OCI-LY3 (cell line): ENCODE measurements around the gene TPBGL.
"Not testable (repeated sequence)": the region's sequence is repeated elsewhere in the genome, so short reads cannot be mapped to it uniquely, and the experiment has no call there.

Source experiments
- H2AFZ ChIP-seq: fragments of 200-600, 300-600 bp; shearing (Covaris generic); 2 replicates; pipeline ENCODE4 v1.6.0; 2014; ENCODE audit warnings: antibody characterized with exemption, low read depth, low read length
- H3K27ac ChIP-seq: fragments of 200-600, 300-600 bp; sonication (generic); 2 replicates; pipeline ENCODE4 v1.5.1; 2014; ENCODE audit warnings: mild to moderate bottlenecking, low read length, moderate library complexity, mixed read lengths
- H3K27me3 ChIP-seq: fragments of 200-600, 300-600 bp; sonication (generic); 2 replicates; pipeline ENCODE4 v1.6.1; 2014; ENCODE audit warnings: low read depth, low read length, mixed read lengths
- H3K36me3 ChIP-seq: fragments of 200-600, 300-600 bp; sonication (generic); replicated peaks from 2 replicates; pipeline ENCODE3; 2014; ENCODE audit warnings: low read depth, low read length, mixed read lengths
- H3K4me1 ChIP-seq: fragments of 300-600, 200-600 bp; sonication (generic); 2 replicates; pipeline ENCODE4 v1.6.1; 2014; ENCODE audit warnings: low read length, mixed read lengths
- H3K4me2 ChIP-seq: fragments of 200-600, 300-600 bp; sonication (generic); 2 replicates; pipeline ENCODE4 v1.6.1; 2014; ENCODE audit warnings: low read length, mixed read lengths
- H3K4me3 ChIP-seq: fragments of 300-600, 200-600 bp; sonication (generic); 2 replicates; pipeline ENCODE4 v1.5.1; 2014; ENCODE audit warnings: antibody characterized with exemption, mild to moderate bottlenecking, low read length, moderate library complexity
- H3K79me2 ChIP-seq: fragments of 300-600, 200-600 bp; shearing (Covaris generic); 2 replicates; pipeline ENCODE4 v1.6.1; 2014; ENCODE audit warnings: mild to moderate bottlenecking, low read length, mixed read lengths
- H3K9ac ChIP-seq: fragments of 300-600, 200-600 bp; shearing (Covaris generic); 2 replicates; pipeline ENCODE4 v1.6.0; 2014; ENCODE audit warnings: mild to moderate bottlenecking, low read length, moderate library complexity
- H3K9me3 ChIP-seq: fragments of 200-600, 300-600 bp; shearing (Covaris generic); 2 replicates; pipeline ENCODE4 v1.6.1; 2014; ENCODE audit warnings: low read length, mixed read lengths; ENCODE audit not compliant: insufficient read depth
- H4K20me1 ChIP-seq: fragments of 200-600, 300-600 bp; sonication (generic); 2 replicates; pipeline ENCODE4 v1.6.1; 2016; ENCODE audit warnings: low read length, mixed read lengths; ENCODE audit not compliant: insufficient read depth
- CTCF ChIP-seq: fragments of 200-600, 300-600 bp; sonication (generic); IDR thresholded peaks from 2 replicates; pipeline ENCODE4 v1.5.1; 2014; ENCODE audit warnings: antibody characterized with exemption, low read length, low read depth
- EZH2phosphoT487 ChIP-seq: fragments of 200-600 bp; shearing (Covaris generic); IDR thresholded peaks from 2 replicates; pipeline ENCODE4 v1.6.1; 2018; ENCODE audit warnings: antibody characterized with exemption, mixed run types, low read depth

TPBGL gene

GRCh38 chr11:75272821-75273301, 32.3 kb downstream of the TPBGL start:
- Histone ChIP-seq H2AFZ (peak overlapping the region; percentile 13; the same call in 1 of the 2 replicates), H3K27me3 (0 out of 2 replicates have a peak, but pooled peaks cover 11% of the 10 kb centered on the region), H3K4me2 (peak overlapping the region; percentile 47), H3K79me2 (no peaks in the 10 kb centered on the region), H3K27ac (no peak overlapping the region), H3K36me3 (no peaks in the 10 kb centered on the region), H4K20me1 (no peaks in the 10 kb centered on the region), H3K4me3 (peak overlapping the region; percentile 52), H3K4me1 (0 out of 2 replicates have a peak, but pooled peaks cover 4% of the 10 kb centered on the region), H3K9me3 (no peaks in the 10 kb centered on the region), H3K9ac (peak overlapping the region; percentile 17; the same call in 1 of the 2 replicates)
- TF ChIP-seq EZH2phosphoT487 (no peak), CTCF (no peak)

GRCh38 chr11:75273411-75274391, 33.1 kb downstream of the TPBGL start:
- Histone ChIP-seq H4K20me1 (no peaks in the 10 kb centered on the region), H3K36me3 (no peaks in the 10 kb centered on the region), H3K4me3 (no peak overlapping the region), H3K27me3 (0 out of 2 replicates have a peak, but pooled peaks cover 11% of the 10 kb centered on the region), H3K27ac (no peak overlapping the region), H3K79me2 (no peaks in the 10 kb centered on the region), H3K9me3 (no peaks in the 10 kb centered on the region), H3K4me1 (0 out of 2 replicates have a peak, but pooled peaks cover 4% of the 10 kb centered on the region), H3K9ac (no peak overlapping the region), H3K4me2 (no peak overlapping the region), H2AFZ (no peak overlapping the region)
- TF ChIP-seq CTCF (no peak), EZH2phosphoT487 (no peak)

DNA sequence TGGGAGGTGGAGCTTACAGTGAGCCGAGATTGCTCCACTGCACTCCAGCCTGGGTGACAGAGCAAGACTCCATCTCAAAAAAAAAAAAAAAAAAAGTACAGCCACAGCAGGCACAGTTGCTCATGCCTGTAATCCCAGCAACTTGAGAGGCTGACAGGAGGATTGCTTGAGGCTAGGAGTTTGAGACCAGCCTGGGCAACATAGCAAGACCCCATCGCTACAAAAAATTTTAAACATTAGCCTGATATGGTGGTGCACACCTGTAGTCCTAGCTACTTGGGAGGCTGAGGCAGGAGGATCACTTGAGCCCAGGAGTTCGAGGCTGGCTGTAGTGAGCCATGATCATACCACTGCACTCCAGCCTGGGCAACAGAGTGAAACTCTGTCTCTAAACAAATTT, 34.1 kb downstream of the TPBGL start:
- not testable (repeated sequence) for H3K36me3 ChIP-seq, H3K4me2 ChIP-seq, H3K79me2 ChIP-seq, H3K9me3 ChIP-seq, H3K4me3 ChIP-seq, H3K27ac ChIP-seq, H3K27me3 ChIP-seq, H4K20me1 ChIP-seq, H2AFZ ChIP-seq, H3K4me1 ChIP-seq, H3K9ac ChIP-seq

- H3K4me1 ChIP-seq: 0 out of 2 replicates have a peak, but pooled peaks cover 4% of the 10 kb centered on the region
- H2AFZ ChIP-seq: no peak overlapping the region
- no peaks in the 10 kb centered on the region for H3K79me2 ChIP-seq
- no peaks in the 10 kb centered on the region for H3K36me3 ChIP-seq
- no peak overlapping the region for H3K9ac ChIP-seq
- no peak overlapping the region for H3K4me2 ChIP-seq
- no peaks in the 10 kb centered on the region for H3K27me3 ChIP-seq
- H4K20me1 ChIP-seq: no peaks in the 10 kb centered on the region
- no peaks in the 10 kb centered on the region for H3K9me3 ChIP-seq
- no peak overlapping the region for H3K4me3 ChIP-seq
- TF ChIP-seq EZH2phosphoT487 (no peak), CTCF (no peak)
- no peak overlapping the region for H3K27ac ChIP-seq
Observed at GRCh38 chr11:75275581-75275980, 35.0 kb downstream of the TPBGL start.
